Tibial artery (tissue), 4 donors: ENCODE data around the gene IWS1.

Source experiments
- DNase-seq, 2 donors: peaks; one replicate each; pipeline ENCODE4 v3.0.0-alpha.2; 2019
- H3K27ac ChIP-seq, 2 donors: fragments of 200-600 bp; sonication (generic) in 1 of 2; 1 replicate in 1 of 2; 2 replicates in 1 of 2; pipeline ENCODE4 v1.5.1; 2018 to 2019; ENCODE audit warnings: mild to moderate bottlenecking in 1 of 2
- H3K27me3 ChIP-seq, 2 donors: fragments of 200-600 bp; sonication (generic) in 1 of 2; one replicate each; pipeline versions ENCODE4 v1.5.1 to v1.6.0; 2016 to 2019
- H3K36me3 ChIP-seq, 3 donors: fragments of 200-600 bp; sonication (generic) in 2 of 3; one replicate each; pipeline ENCODE4 v1.5.1; 2016 to 2019; ENCODE audit warnings: mild to moderate bottlenecking in 2 of 3
- H3K4me1 ChIP-seq, 4 donors: fragments of 200-600 bp; sonication (generic) in 2 of 4; 1 replicate in 3 of 4; 2 replicates in 1 of 4; pipeline ENCODE4 v1.5.1; 2016 to 2019
- H3K4me3 ChIP-seq, 2 donors: fragments of 200-600 bp; sonication (generic) in 1 of 2; 1 replicate in 1 of 2; 2 replicates in 1 of 2; pipeline ENCODE4 v1.5.1; 2018 to 2019; ENCODE audit warnings: mild to moderate bottlenecking in 2 of 2
- H3K9me3 ChIP-seq, 3 donors: fragments of 200-600 bp; sonication (generic) in 1 of 3; one replicate each; pipeline ENCODE4 v1.5.1; 2016 to 2019
- CTCF ChIP-seq, 2 experiments: fragments of 200-600 bp in 1 of 2; fragments of 450-650 bp in 1 of 2; IDR thresholded peaks; one replicate each; pipeline ENCODE4 v1.5.1; 2017 to 2019; ENCODE audit warnings: antibody characterized with exemption in 2 of 2, mild to moderate bottlenecking in 1 of 2, moderate library complexity in 1 of 2
- intact Hi-C: fragments of 100-400 bp; cut with DNase I; formaldehyde crosslinking; loops from one replicate; pipeline ENCODE4 v1.15.0; 2023; ENCODE audit warnings: low total_unique reads

The IWS1 gene

DNA sequence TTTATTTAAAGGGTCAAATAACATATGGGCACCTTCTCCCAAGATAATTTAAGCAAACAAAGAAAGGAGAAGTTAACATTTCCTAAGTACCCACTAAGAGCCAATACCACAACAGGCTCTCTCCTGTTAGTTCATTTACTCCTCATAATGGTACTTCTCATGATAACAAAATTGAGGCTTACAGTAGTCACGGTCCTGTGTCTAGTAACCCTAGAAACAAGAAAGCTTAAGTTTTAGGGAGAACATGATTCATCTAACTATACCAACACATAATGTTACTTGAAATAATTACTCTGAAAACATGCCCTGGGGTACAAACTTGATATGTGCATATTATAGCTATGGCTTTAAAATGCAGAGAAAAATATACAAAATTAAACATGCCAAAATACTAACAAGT lies 19.8 kb downstream of the IWS1 start:
- intact Hi-C loops = loop anchor here (5.0 kb wide), 1 partner anchor 131 kb away; no protein-coding TSS in a partner anchor
- H3K27ac ChIP-seq = no peak overlapping the region
- TF ChIP-seq CTCF (IDR thresholded peaks at IDR 0.05) = no peak
- H3K4me1 ChIP-seq = peaks cover 0 to 23% (median 16%) of the 10 kb centered on the region in 4 donors
- no peaks in the 10 kb centered on the region for H3K9me3 ChIP-seq
- H3K27me3 ChIP-seq = no peaks in the 10 kb centered on the region
- no peak overlapping the region for H3K4me3 ChIP-seq
- no peak for DNase-seq
- peaks cover 33 to 37% (median 36%) of the 10 kb centered on the region in 3 donors for H3K36me3 ChIP-seq

GRCh38 chr2:127504552-127505430 lies 21.5 kb downstream of the IWS1 start:
- peaks cover 38 to 53% (median 40%) of the 10 kb centered on the region in 3 donors for H3K36me3 ChIP-seq
- DNase-seq = no peak
- peaks cover 0 to 23% (median 14%) of the 10 kb centered on the region in 4 donors for H3K4me1 ChIP-seq
- no peaks in the 10 kb centered on the region for H3K9me3 ChIP-seq
- intact Hi-C loops = loop anchor here (5.0 kb wide), 1 partner anchor 133 kb away; no protein-coding TSS in a partner anchor
- no peak overlapping the region for H3K27ac ChIP-seq
- H3K4me3 ChIP-seq = no peak overlapping the region
- no peak for TF ChIP-seq CTCF (IDR thresholded peaks at IDR 0.05)
- no peaks in the 10 kb centered on the region for H3K27me3 ChIP-seq

GRCh38 chr2:127503491-127503890 lies 22.8 kb downstream of the IWS1 start:
- no peak overlapping the region for H3K27ac ChIP-seq
- intact Hi-C loops = loop anchor here (2.0 kb wide), 1 partner anchor 69 kb away; no protein-coding TSS in a partner anchor

DNA sequence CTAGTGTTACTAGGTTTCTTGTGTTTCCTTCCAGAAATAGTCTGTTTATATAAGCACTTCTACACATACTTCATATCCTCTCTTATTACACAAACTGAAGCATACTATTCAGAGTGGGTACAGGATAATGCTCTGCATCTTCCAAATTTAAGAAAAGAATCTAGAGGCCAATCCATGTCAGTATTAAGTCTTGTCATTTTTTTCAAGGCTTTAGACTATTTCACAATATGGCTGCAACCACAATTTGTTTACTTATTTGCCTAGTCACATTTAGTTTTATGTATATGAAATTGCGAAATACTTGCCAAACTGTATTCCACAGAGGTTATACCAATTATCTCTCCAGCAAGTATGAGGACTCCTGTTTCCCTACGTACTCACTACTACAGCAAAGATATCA lies 27.9 kb downstream of the IWS1 start:
- Histone ChIP-seq H3K9me3 (no peaks in the 10 kb centered on the region), H3K36me3 (peaks cover 48 to 96% (median 54%) of the 10 kb centered on the region in 3 donors), H3K27me3 (no peaks in the 10 kb centered on the region), H3K4me3 (no peak overlapping the region), H3K27ac (no peak overlapping the region), H3K4me1 (no peaks in the 10 kb centered on the region)
- intact Hi-C loops = no loop called here
- DNase-seq = no peak
- no peak for TF ChIP-seq CTCF (IDR thresholded peaks at IDR 0.05)

More at GRCh38 chr2:127503491-127503890, 22.8 kb downstream of the IWS1 start:
- no peak for DNase-seq
- H3K4me1 ChIP-seq = peaks cover 0 to 14% (median 7%) of the 10 kb centered on the region in 4 donors
- no peak overlapping the region for H3K4me3 ChIP-seq
- TF ChIP-seq CTCF (IDR thresholded peaks at IDR 0.05) = no peak
- H3K9me3 ChIP-seq = no peaks in the 10 kb centered on the region
- H3K36me3 ChIP-seq = peaks cover 45 to 66% (median 47%) of the 10 kb centered on the region in 3 donors
- H3K27me3 ChIP-seq = no peaks in the 10 kb centered on the region

GRCh38 chr2:127490283-127490682 lies 36.0 kb downstream of the IWS1 start:
- no peaks in the 10 kb centered on the region for H3K4me1 ChIP-seq
- no peaks in the 10 kb centered on the region for H3K27me3 ChIP-seq
- no peaks in the 10 kb centered on the region for H3K9me3 ChIP-seq
- DNase-seq = no peak
- H3K27ac ChIP-seq = no peak overlapping the region
- intact Hi-C loops = no loop called here
- no peak for TF ChIP-seq CTCF (IDR thresholded peaks at IDR 0.05)
- peaks cover 74 to 96% (median 86%) of the 10 kb centered on the region in 3 donors for H3K36me3 ChIP-seq
- no peak overlapping the region for H3K4me3 ChIP-seq
